Measurements from ENCODE around the gene AMPD3. TPM values are rescaled to one million over a fixed set of nuclear protein-coding genes. Genes with fewer than 3 reads are reported as not detected.

Gene AMPD3
- total RNA-seq, 1 donor from 2014 or later: 12.9 TPM

DNA sequence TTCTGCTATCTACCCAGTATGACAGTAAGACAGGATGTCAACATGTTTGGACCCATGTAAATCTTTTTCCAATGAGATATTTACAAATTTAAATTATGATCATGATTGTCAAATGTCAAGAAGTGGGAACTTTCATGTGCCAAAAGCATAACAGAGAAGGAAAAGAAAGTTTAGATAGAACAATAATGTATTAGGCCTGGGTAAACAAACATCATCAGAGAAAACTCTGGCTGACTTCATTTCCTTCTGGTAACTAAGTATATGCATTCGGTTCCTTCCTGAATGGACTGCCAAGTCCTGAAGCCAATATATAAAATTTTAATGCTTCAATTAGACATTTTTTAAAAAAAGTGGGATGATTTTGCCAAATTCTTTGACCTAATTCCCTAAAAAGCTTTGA lies 69.4 kb downstream of the AMPD3 start:
- Mint-ChIP-seq H3K27ac (no peak overlapping the region), H3K4me1 (ENCODE audit: low read depth) (peaks cover 4% of the 10 kb centered on the region), H3K27me3 (no peaks in the 10 kb centered on the region)

DNA sequence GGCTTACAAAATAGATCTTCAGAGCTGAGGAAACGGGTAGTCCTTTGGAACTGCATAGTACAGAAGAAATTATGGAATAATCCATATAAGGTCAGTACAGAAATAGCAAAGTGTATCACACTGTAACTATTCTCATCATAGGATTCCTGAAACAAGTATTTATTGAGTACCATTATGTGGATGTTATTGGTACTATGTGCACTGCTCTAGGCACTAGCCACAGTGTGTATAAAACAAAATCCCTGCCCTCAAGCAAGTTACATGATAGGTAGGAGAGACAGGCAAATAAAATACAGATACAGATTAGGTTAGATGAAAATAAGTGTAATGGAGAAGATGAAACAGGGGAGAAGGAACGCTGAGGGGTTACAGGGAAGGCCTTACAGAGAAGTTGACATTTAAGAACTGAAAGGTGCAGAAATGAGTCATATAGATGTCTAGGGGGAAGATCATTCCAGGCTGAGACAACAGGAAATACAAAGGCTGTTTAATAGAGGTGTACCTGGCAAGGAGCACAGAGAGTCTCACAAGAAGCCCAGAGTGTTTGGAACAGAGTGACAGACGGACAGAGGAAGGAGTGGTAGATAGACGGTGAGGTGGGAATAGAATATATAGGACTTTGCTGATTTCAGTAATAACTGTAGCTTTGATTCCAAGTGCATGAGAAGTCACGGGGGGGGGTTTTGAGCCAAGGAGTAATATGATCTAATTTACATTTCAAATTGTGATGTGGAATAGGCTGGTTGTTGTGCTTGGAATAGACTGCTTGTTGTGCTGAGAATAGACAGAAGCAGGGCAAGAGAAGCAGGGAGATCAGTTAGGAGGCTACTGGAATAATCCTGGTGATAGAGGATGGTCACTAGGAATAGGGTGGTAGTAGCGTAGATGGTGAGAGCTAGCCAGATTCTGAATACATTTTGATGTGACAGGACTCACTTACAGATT lies 72.2 kb downstream of the AMPD3 start:
- TF ChIP-seq, protein P1, sequence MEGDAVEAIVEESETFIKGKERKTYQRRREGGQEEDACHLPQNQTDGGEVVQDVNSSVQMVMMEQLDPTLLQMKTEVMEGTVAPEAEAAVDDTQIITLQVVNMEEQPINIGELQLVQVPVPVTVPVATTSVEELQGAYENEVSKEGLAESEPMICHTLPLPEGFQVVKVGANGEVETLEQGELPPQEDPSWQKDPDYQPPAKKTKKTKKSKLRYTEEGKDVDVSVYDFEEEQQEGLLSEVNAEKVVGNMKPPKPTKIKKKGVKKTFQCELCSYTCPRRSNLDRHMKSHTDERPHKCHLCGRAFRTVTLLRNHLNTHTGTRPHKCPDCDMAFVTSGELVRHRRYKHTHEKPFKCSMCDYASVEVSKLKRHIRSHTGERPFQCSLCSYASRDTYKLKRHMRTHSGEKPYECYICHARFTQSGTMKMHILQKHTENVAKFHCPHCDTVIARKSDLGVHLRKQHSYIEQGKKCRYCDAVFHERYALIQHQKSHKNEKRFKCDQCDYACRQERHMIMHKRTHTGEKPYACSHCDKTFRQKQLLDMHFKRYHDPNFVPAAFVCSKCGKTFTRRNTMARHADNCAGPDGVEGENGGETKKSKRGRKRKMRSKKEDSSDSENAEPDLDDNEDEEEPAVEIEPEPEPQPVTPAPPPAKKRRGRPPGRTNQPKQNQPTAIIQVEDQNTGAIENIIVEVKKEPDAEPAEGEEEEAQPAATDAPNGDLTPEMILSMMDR (IDR thresholded peaks at IDR 0.05; ENCODE audit: unreplicated experiment): no peak
- Mint-ChIP-seq H3K27me3 (no peaks in the 10 kb centered on the region), H3K27ac (no peak overlapping the region), H3K36me3 (ENCODE audit: insufficient read depth) (peaks cover 6% of the 10 kb centered on the region), H3K4me1 (ENCODE audit: low read depth) (peaks cover 4% of the 10 kb centered on the region), H3K4me3 (ENCODE audit: low read depth) (no peak overlapping the region), H3K9me3 (ENCODE audit: low read depth) (no peaks in the 10 kb centered on the region)
- no peak for DNase-seq (ENCODE audit: low spot score, unreplicated experiment)

More for the DNA sequence above, 69.4 kb downstream of the AMPD3 start:
- Mint-ChIP-seq H3K4me3 (ENCODE audit: low read depth) (no peak overlapping the region), H3K36me3 (ENCODE audit: insufficient read depth) (peaks cover 10% of the 10 kb centered on the region), H3K9me3 (ENCODE audit: low read depth) (no peaks in the 10 kb centered on the region)
- DNase-seq (ENCODE audit: low spot score, unreplicated experiment): no peak
- TF ChIP-seq, protein P1 (IDR thresholded peaks at IDR 0.05; ENCODE audit: unreplicated experiment): no peak

DNA sequence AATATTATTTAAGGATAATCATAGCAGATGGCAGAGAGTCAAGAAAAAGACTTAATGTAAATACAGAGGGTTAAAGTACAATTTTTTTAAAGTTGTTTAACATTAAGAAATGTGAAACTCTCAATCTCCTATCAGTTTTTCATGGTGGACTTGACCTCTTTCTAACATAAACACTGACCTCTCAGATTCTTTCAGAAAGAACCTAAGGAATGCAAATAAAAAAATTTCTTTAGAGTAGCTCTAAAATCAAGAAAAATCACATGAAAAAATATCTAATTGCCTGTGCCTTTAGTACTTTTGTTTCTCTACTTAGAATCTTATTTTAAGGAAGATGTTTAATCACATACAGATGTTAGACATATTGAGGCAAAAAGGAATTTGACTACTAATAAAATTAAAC lies 73.1 kb downstream of the AMPD3 start:
- Mint-ChIP-seq H3K27me3 (no peaks in the 10 kb centered on the region), H3K9me3 (ENCODE audit: low read depth) (no peaks in the 10 kb centered on the region), H3K36me3 (ENCODE audit: insufficient read depth) (peaks cover 6% of the 10 kb centered on the region), H3K4me1 (ENCODE audit: low read depth) (peaks cover 4% of the 10 kb centered on the region), H3K4me3 (ENCODE audit: low read depth) (no peak overlapping the region), H3K27ac (no peak overlapping the region)
- no peak for DNase-seq (ENCODE audit: low spot score, unreplicated experiment)
- TF ChIP-seq, protein P1 (IDR thresholded peaks at IDR 0.05; ENCODE audit: unreplicated experiment): no peak

DNA sequence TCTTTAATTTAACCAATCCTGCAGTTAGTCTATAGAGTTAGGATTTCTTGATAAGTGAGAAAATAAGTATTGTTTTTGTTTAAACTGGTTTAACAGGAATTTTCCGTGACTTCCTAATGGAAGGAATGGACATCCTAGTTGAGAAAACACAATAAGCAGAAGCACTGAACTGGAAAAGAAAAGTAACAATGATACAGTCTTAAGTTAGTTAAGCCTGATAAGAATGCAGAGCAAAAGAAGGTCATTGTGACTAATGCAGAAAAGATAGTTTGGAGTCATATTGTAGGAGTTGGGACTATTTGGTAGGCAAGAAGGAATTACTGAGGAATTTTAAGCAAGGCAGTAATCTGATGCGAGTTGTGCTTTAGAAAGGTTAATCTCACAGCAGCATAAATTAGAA lies 74.2 kb downstream of the AMPD3 start:
- TF ChIP-seq, protein P1 (IDR thresholded peaks at IDR 0.05; ENCODE audit: unreplicated experiment): no peak

DNA sequence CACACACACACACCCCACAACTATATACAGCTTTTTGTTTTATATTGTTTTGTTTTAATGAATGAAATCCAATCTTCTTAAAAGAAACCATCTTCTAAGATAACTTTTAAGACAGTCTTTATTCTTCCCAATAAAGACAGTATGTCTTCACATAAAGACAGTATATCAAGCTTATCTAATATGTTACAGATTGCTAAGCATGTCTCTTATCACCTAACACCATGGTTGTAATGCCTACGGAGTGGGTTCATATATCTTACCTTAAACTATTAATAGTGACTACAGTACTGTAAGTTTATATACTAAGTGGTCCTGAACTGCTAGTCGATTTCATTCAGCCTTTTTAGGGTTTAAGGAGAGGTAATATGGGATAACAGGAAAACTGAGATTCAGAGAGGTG lies 77.5 kb downstream of the AMPD3 start:
- no peak for DNase-seq (ENCODE audit: low spot score, unreplicated experiment)
- TF ChIP-seq, protein P1 (IDR thresholded peaks at IDR 0.05; ENCODE audit: unreplicated experiment): no peak
- Mint-ChIP-seq H3K9me3 (ENCODE audit: low read depth) (no peaks in the 10 kb centered on the region), H3K27ac (no peak overlapping the region), H3K27me3 (no peaks in the 10 kb centered on the region), H3K36me3 (ENCODE audit: insufficient read depth) (peaks cover 5% of the 10 kb centered on the region), H3K4me3 (ENCODE audit: low read depth) (no peak overlapping the region), H3K4me1 (ENCODE audit: low read depth) (peaks cover 4% of the 10 kb centered on the region)

More for the DNA sequence above, 74.2 kb downstream of the AMPD3 start:
- Mint-ChIP-seq H3K27me3 (no peaks in the 10 kb centered on the region), H3K27ac (no peak overlapping the region), H3K9me3 (ENCODE audit: low read depth) (no peaks in the 10 kb centered on the region), H3K4me3 (ENCODE audit: low read depth) (no peak overlapping the region), H3K4me1 (ENCODE audit: low read depth) (peaks cover 4% of the 10 kb centered on the region), H3K36me3 (ENCODE audit: insufficient read depth) (peaks cover 6% of the 10 kb centered on the region)
- DNase-seq (ENCODE audit: low spot score, unreplicated experiment): no peak

Measured in progenitor cell of endocrine pancreas (in vitro differentiated cells).